ENCODE data around the gene PGLYRP4.

PGLYRP4 gene

DNA sequence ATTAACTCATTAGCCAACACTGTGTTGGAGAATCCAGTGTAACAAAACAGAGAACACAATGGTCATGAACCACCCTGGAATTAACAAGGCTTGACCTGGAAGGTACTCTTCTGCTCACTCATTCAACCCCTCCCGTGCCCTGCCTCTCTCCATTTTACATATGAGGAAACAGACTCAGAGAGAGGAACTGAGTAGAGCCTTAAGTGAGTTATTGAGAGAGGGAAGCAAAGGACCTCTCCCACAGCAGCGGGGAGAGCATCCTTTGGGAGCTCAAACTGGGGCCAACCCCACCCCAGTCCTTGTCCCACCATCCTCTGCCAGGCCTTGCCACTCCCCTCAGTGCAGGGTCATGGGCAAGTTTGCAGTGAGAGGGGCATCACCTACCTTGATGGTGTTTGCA is 25.4 kb upstream of the PGLYRP4 start:
- no peak for DNase-seq

DNA sequence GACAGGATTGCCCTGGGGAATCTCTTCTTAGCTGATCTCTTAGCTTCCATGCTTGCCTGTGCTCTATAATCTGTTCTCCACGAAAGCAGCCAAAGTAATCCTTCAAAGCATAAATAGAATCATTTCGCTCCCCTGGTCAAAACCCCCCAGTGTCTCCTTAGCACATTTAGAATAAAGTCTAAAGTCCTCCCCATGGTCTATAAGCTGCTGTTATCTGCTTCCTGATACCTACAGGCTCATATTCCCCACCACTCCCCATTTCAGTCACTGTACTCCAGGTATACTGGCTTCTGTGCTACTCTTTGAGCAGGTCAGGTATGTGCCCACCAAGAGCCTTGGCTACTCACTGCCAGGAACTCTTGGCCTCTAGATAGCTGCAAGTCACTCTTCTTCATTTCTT is 23.9 kb upstream of the PGLYRP4 start:
- DNase-seq = no peak

DNA sequence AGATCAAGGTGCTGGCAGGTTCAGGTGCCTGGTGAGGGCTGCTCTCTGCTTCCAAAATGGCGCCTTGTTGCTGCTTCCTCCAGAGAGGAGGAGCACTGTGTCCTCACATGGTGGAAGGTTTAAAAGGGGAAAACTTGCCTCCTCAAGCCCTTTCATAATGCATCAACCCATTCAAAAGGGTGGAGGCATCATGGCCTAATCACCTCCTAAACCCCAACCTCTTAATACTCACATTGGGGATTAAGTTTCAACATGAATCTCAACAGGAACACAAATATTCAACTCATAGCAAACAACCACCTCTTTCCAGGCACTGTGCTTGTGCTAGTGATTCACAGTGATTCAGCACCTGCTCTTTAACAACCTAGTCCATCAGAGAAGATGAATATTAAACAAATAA is 22.6 kb upstream of the PGLYRP4 start:
- DNase-seq = no peak

DNA sequence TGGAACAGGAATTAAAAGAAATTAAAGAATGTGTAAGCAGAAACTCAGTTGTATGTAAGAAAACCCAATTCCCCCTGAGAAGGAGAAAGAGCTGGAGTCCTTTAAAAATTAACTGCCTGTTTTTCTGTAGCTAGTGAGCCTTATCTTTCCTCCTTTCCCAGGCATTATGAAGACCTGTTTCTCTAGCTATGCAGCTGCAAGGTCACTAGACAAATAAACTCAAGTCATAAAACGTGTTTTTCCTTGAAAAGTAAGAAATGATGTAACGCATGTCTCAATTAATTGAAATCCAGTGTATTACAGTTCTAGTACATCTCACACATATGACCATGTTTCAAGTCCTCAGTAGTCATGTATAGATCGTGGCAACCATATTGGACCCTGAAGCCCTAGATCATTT is 21.5 kb upstream of the PGLYRP4 start:
- DNase-seq = no peak

DNA sequence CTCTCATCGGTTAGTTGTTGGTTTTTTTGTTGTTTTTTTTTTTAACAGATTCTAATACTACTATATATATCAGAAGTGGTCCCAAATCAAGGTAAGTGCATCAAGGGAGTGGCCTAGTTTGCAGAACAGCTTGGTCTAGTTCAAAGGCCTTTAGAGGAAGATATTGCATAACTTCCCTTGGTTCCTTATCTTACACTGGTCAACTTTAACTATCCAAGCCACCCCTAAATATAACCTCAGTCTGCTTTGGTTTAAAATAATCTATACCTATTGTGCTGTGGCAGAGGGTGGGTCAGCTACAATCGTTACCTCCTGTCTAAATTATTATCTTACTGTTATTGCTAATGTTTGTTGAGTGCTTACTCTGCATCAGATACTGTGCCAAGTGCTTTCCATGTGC is 19.9 kb upstream of the PGLYRP4 start:
- DNase-seq = no peak

DNA sequence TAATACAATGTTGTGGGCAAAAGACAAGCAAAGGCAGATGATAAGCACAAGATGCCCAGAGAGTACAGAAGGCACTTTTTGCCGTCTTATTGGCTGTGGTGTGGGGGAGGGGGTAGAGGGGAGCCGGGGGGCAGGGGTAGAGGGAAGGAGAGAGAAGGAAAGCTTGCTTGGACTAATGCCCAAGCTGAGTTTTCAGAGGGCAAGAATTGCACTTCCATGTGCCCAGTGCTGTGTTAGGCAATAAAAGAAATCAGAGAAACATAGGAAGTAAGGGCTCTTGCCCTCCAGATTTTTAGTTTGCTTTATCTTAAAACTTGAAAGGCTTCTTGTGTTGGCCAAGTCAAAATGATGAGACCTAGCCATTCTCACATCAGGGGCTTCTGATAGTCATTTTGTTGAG is 18.4 kb upstream of the PGLYRP4 start:
- DNase-seq = no peak

DNA sequence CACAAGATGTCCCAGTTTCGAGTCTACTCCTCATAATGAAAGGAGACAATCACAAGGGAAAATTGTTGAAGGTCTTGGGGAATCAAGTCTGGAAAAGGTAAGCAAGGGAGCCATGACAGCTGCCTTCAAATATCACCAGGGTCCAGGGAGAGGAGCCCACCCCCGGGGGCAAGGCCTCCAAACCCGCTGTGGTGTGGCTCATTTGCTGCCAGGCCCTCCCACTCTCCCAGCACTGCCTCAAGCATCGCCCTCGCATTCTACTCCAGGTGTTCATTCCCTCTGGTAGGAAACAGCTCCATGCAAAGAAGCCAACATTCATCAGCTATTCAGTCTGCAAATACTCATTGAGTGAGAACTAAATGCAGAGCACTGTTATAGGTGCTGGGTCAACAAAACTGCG is 17.6 kb upstream of the PGLYRP4 start:
- DNase-seq = no peak

DNA sequence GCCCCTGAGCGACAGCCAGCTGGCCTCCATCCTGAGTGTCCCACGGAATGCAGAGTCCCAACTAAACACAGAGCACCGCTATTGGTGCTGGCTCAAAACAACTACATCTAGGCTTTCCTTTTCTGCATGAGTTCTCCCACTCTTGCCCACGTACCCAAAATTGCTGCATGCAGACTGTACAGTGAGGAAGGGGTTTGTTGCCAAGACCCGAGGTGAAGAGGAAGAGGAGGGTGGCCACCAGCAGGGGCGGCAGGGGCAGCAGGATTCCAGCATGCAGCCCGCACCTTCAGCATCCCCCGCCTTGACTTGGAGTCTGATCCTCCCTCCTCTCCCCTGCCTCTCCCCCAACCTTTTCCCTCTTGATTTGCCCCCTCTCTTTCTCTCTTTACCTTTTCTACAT is 17.1 kb upstream of the PGLYRP4 start:
- DNase-seq = no peak

DNA sequence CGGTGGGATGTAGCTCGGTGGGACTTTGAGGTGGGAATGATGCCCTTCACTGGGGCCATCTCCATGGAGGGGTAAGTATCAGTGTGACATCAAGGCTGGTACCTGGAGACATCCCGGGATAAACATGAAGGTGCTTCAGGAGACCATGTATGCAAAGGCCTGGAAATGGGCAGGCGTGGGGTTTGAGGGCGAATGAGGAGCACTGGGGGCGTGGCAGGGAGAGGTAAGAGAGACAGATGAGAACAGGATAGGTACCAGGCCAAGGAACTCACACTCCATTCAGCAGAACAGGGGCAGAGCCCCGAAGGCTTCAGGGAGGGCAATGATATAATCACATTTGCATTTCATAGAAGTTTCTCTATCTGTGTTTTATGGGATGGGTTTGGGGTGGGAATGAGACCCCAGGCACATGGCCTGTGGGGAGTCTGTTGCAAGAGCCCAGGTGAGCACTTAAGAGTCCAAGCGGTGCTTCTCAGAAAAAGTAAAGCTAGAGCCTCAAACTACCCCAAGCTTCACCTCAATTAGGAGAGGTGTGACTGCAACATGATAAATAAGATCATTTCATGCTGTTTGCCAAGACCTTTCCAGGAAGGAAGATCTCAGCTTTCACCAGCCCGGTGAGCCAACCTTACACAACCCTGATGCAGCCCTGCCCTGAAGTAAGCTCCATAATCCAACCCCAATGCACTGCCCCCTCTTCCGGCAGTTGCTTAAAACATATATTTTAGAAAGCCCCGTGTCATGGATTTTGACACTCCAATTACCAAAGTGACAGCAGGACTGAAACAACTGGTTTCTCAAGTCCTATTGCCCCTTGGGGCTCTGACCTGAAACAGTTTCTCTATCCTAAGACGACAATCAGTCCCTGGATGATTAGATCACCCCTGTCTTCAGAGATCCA is 16.4 kb upstream of the PGLYRP4 start:
- DNase-seq = no peak

DNA sequence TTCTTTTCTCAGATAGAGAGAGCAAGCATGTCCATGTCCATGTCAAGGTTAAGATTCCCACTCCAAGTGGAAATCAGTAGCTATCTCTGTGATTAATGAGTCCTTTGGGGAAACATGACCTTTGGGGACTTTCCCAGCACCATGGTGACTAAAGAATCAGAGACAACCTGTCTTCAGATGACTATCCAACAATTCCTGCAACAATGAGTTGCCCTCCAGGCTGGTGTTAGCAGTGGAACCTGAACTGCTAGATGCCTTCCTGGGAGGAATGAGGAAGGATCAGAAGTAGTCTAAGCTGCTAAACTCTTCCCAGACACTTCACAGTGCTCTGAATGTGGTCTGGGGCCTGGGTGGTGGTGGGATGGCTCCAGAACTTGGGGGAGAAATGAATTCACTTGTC is 15.5 kb upstream of the PGLYRP4 start:
- no peak for DNase-seq

DNA sequence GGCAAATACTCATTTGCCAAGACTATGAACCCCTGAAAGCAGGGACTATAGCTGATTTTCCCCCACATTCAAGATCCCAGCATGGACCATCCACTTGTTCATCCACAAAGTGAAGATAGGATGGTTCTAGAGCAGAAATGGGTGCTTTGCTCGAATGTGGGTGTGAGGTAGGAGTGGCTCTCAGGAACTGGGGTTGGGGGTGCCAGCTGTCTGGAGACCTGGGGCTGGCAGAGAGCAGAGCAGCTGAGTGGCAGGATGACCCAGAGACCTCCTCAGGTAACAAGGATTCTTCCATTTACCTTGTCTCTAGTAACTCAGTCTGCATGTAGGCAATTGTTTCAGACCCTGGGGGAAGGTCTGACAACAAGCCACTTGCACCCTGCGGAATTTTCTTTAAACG is 15.0 kb upstream of the PGLYRP4 start:
- no peak for DNase-seq

DNA sequence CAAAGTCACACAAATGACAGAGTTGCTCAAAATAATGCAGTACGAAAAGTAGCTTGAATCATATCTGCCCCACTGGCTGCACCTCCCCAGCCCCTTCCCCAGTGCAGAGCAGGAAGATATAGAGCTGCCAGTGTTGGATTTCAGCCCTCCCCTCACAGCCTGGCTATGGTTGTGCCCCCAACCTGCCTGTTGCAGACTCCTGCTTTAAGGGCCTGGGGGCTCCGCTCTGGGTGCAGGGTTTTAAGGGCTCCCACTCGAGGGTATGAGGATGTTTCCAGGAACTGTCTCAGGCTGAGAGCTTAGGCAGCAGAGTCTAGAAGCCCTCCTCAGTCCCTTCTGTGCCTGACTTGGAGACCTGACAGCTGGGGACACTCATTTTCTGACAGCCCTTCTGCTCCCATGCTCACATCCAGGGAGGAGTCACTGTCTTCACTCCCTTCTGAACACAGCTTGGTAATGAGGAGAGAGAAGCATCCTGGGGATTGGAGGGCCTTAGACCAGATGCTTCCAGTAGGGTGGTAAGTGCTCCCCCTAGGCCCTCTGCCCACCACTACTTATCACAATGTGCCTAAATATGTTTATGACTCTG is 13.6 kb upstream of the PGLYRP4 start:
- no peak for DNase-seq

DNA sequence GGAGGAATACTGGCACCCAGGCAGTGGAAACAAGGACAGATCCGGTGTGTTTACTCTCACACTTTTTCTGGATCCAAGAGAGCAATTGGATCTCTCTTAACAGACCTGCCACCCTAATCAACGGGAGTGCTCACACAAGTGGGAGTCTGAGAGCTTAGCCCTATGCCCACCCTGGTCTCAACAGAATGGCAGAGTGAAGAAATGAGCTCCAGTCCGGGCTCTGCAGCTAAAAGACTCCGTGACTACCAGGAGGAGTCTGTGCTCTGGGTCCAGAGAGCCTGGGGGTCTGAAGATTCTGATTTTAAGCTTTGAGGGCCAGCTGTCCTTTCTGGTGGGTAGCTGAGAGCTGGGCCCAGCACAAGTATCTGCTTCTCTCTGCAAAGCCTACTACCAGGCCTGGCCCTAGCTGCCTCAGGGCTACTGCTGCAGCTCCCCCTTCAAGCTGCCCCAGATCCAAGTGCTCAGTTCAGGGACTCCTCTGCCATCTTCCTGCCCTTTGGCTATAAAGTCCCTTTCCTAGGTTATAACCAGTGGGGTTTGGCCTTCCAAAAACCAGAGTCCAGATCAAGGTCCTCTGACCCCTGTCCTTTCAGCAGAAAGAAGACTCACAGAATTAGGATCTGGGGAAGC is 13.0 kb upstream of the PGLYRP4 start:
- no peak for DNase-seq

DNA sequence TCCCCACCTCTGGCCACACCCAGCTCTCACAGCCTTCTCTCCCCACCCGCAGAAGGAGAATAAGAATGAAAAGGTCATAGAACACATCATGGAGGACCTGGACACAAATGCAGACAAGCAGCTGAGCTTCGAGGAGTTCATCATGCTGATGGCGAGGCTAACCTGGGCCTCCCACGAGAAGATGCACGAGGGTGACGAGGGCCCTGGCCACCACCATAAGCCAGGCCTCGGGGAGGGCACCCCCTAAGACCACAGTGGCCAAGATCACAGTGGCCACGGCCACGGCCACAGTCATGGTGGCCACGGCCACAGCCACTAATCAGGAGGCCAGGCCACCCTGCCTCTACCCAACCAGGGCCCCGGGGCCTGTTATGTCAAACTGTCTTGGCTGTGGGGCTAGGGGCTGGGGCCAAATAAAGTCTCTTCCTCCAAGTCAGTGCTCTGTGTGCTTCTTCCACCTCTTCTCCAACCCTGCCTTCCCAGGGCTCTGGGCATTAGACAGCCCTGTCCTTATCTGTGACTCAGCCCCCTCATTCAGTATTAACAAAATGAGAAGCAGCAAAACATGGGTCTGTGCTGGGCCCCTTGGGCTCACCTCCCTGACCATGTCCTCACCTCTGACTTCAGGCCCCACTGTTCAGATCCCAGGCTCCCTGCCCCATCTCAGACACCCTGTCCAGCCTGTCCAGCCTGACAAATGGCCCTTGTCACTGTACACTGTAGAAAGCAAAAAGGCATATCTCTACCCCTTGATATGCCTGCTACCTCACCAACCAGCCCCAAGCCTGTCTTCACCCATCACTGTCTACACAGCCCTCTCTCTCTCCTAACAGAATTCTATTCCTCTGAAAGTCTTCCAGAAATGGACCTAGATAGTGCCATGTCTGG is 12.2 kb upstream of the PGLYRP4 start:
- no peak for DNase-seq

DNA sequence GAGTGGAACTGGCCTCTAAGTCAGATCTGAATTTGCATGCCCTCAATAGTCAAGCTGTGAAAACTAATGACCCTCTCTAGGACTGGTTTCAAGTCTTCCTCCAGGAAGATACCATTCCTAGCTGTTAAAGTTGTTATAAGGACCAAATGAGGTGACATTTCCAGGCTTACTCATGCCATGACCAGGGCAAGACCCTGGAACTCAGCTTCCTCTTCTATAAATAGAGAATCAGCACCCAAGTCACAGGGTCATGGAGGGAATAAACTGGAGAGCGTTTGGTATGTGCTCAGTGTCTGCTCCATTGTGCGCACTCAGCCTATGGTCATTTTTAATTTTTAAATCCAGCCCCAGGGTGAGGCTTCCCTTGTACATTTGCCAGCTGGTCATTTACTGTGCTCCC is 11.5 kb upstream of the PGLYRP4 start:
- DNase-seq = no peak

DNA sequence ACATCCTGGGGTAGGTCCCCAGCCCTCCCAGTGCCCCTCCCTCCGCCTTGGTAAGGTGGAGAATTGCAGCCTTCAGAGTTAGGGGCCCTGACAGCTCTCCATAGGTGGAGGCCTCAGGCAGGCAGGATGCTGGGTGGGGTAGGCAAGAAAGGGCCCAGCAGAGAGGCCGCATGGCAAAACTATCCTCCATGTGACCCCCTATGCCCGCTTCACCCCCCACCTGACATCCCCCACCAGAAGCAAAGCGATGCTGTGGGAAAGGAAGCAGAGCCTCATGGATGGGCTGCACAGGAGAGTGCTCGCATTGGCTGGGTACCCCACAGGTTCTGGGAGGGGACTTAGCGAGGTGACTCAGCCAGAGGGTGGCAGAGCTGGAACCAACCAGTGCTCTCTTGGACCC is 10.6 kb upstream of the PGLYRP4 start:
- DNase-seq = no peak

DNA sequence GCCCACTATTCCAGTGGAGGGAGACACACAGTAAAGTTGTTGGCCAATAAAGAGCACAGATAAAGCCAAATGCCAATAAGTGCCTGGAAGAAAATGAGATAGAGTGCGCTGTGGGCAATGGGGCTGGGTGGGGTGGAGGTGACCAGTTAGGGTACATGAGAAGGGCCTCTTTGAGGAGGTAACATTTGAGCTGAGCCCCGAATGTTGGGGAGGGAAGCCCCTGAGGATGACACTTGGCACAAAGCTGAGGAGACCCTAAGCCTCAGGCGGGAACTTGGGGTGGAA is 10.0 kb upstream of the PGLYRP4 start:
- DNase-seq = no peak

DNA sequence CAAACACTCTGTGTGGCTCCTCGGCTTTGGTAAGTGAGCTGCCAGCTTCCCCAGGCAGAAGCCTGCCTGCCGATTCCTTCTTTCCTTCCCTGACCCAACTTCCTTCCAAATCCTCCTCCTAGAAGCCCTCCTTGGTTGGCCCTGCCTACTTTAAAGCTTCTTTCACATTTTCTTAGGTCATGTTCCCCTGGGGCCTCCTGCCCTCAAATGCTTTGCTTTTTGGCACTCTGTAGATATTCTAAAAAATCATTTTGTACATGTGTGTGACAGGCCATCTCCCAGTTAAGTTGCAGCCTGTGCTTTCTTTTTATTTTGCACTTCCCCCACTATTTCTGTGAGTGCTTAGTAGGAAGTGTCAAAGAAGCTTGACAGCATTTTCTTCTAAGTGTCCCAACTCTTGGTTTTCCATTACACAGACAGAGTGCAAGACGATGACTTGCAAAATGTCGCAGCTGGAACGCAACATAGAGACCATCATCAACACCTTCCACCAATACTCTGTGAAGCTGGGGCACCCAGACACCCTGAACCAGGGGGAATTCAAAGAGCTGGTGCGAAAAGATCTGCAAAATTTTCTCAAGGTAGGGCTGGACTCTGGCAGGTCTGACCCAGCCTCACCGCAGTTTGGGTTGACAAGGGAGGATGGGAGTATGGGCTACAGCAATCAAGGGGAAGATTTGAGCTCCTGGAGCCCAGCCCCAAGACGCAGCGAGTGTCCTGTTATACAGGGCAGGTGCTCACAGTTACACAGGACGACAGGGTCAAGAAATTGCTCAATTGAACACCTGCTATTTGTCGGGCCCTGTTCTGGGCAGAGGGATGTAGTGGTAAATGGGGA is 9.4 kb upstream of the PGLYRP4 start, which contains the start of gene S100A9:
S100A9 (plus strand) TSS at position 2 of the 838 bp plus-strand sequence; CDS start at position 432, 430 bp downstream.
- no peak for DNase-seq

DNA sequence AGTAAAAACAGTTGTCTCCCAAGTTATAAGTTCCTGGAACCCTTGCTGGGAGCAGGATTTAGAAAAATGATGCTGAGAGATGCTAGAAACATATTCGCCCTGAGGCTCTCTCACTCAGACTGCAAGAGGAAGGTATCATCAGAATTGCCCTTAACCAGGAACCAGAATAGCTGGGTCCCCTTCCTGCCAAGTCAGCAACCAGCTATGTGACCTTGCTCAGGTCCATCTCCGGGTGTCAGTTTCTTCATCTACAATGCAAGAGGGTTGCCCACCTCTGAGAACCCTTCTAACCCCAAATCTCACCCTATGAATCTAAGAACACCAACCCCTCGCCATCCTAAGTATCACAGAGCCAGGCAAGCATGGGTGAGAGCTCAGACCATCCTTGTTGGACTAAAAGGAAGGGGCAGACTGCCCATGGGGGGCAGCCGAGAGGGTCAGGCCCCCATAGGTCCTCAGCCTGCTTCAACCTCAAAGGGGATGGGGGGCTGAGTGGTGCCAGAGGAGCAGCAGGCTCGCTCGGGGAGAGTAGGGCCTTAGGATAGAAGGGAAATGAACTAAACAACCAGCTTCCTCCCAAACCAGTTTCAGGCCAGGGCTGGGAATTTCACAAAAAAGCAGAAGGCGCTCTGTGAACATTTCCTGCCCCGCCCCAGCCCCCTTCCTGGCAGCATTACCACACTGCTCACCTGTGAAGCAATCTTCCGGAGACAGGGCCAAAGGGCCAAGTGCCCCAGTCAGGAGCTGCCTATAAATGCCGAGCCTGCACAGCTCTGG is 8.6 kb upstream of the PGLYRP4 start:
- DNase-seq = no peak

DNA sequence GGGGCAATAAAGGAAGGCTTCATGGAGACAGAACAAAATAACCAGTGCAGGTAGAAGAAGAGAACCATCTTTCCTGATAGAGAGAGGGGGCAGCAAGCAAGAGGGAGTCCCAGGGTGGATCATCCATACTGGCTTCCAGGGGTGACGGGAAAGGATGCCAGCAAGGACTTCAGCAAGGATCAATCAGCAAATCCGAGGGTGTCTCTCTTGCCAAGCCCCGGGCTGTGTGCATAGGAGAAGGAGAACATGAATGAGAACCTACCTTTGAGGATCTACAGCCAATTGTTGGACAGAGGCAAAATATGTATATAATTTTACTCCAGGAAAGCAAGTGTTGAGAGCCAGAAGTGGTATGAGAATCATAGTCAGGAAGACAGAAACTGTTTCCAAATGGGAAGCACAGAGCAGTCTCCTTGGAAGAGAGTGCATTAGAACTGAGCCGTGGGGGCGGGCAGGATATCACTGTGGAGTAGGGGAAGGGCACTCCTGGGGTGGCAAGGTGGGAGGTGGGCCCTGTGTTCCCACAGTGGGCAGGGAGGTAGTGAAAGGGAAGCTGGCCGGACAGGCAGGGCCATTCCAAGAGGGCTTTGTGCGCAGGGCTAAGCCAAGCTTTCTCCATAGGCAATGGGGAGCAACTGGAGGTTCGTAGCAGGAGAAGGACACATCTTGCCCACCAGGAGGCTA is 7.9 kb upstream of the PGLYRP4 start:
- DNase-seq = no peak
